Calu3 (cell line): ENCODE measurements around the gene U2AF1L4. TPM values are rescaled to one million over a fixed set of nuclear protein-coding genes. Genes with fewer than 3 reads are reported as not detected.

Experiments used
- BruUV-seq: library from RNA; stranded (reverse); fragments of 400-500 nt; replicated peaks from 2 replicates; lab custom pipeline; 2021; lab: Mats Ljungman, UMichigan
- CTCF ChIA-PET: fragments of 300-600 bp; sonication (Branson Sonifier 250); formaldehyde crosslinking; loops from one replicate; lab custom pipeline; 2022; ENCODE audit warnings: antibody characterized with exemption; lab: Charles Lee
- DNase-seq: peaks from one replicate; pipeline ENCODE4 v3.0.0; 2022
- H3K27ac Mint-ChIP-seq: one replicate; pipeline ENCODE4 v1.8.0; 2022; ENCODE audit warnings: mixed read lengths; ENCODE audit not compliant: unreplicated experiment
- H3K27me3 Mint-ChIP-seq: one replicate; pipeline ENCODE4 v1.8.0; 2022; ENCODE audit warnings: mixed read lengths; ENCODE audit not compliant: unreplicated experiment
- H3K36me3 Mint-ChIP-seq: one replicate; pipeline ENCODE4 v1.8.0; 2022; ENCODE audit warnings: mild to moderate bottlenecking, moderate library complexity, mixed read lengths; ENCODE audit not compliant: insufficient read depth, unreplicated experiment
- H3K4me1 Mint-ChIP-seq: one replicate; pipeline ENCODE4 v1.8.0; 2022; ENCODE audit warnings: mild to moderate bottlenecking, low read depth, mixed read lengths; ENCODE audit not compliant: unreplicated experiment
- H3K4me3 Mint-ChIP-seq: one replicate; pipeline ENCODE4 v1.8.0; 2022; ENCODE audit warnings: mild to moderate bottlenecking, low read depth, moderate library complexity, mixed read lengths; ENCODE audit not compliant: unreplicated experiment
- H3K9me3 Mint-ChIP-seq: one replicate; pipeline ENCODE4 v1.8.0; 2022; ENCODE audit warnings: low read depth, mixed read lengths; ENCODE audit not compliant: unreplicated experiment
- CTCF ChIP-seq: fragments of 200-600 bp; IDR thresholded peaks from one replicate; pipeline ENCODE4 v1.8.0; 2022; ENCODE audit warnings: antibody characterized with exemption; ENCODE audit not compliant: unreplicated experiment
- intact Hi-C: fragments of 100-400 bp; cut with micrococcal nuclease; formaldehyde crosslinking; loops from one replicate; pipeline ENCODE4 v1.10.0; 2022; ENCODE audit not compliant: unreplicated experiment
- total RNA-seq: library from RNA; stranded (reverse); gene quantifications from 2 replicates; pipeline ENCODE4 v1.2.3, GENCODE V29; 2022

U2AF1L4 gene
- total RNA-seq, 1 experiment from 2014 or later = 16.2 TPM

- no peak for DNase-seq
- intact Hi-C loops = no loop called here
- no peak overlapping the region for H3K27ac Mint-ChIP-seq
- H3K4me1 Mint-ChIP-seq = peaks cover 8% of the 10 kb centered on the region
- BruUV-seq = no TSS peak
- peaks cover 11% of the 10 kb centered on the region for H3K36me3 Mint-ChIP-seq
- CTCF ChIA-PET = interaction anchor here (0.5 to 2.0 kb wide), 5 partner anchors 9 to 91 kb away, joined by 3 to 5 read pairs (median 4); partner anchors contain the start of gene HAUS5
- TF ChIP-seq CTCF = no peak
- H3K4me3 Mint-ChIP-seq = no peak overlapping the region
- peaks cover 4% of the 10 kb centered on the region for H3K27me3 Mint-ChIP-seq
- H3K9me3 Mint-ChIP-seq = no peaks in the 10 kb centered on the region
These were observed 41.9 kb downstream of the U2AF1L4 start for GRCh38 chr19:35703343-35703742.

GRCh38 chr19:35702223-35703012, 42.8 kb downstream of the U2AF1L4 start:
- Mint-ChIP-seq H3K36me3 (peaks cover 11% of the 10 kb centered on the region), H3K4me3 (peak overlapping the region; percentile 88), H3K27ac (peak overlapping the region; percentile 66), H3K9me3 (no peaks in the 10 kb centered on the region), H3K27me3 (no peaks in the 10 kb centered on the region), H3K4me1 (peaks cover 8% of the 10 kb centered on the region)
- BruUV-seq = no TSS peak
- DNase-seq = peak; percentile 95
- CTCF ChIA-PET = interaction anchor here (0.5 to 2.0 kb wide), 8 partner anchors 8 to 104 kb away, joined by 3 to 5 read pairs (median 3); no protein-coding TSS in a partner anchor
- intact Hi-C loops = no loop called here
- TF ChIP-seq CTCF = no peak

- intact Hi-C loops = no loop called here
- BruUV-seq = no TSS peak
- CTCF ChIA-PET = no interaction called here
- Mint-ChIP-seq H3K4me3 (no peak overlapping the region), H3K36me3 (peaks cover under 1% of the 10 kb centered on the region), H3K27ac (no peak overlapping the region), H3K9me3 (no peaks in the 10 kb centered on the region), H3K4me1 (peaks cover 9% of the 10 kb centered on the region), H3K27me3 (no peaks in the 10 kb centered on the region)
- no peak for DNase-seq
- no peak for TF ChIP-seq CTCF
These were observed 48.4 kb downstream of the U2AF1L4 start for GRCh38 chr19:35696835-35697234.

- H3K4me1 Mint-ChIP-seq = peaks cover 8% of the 10 kb centered on the region
- H3K36me3 Mint-ChIP-seq = no peaks in the 10 kb centered on the region
- BruUV-seq = no TSS peak
- H3K9me3 Mint-ChIP-seq = no peaks in the 10 kb centered on the region
- CTCF ChIA-PET = no interaction called here
- intact Hi-C loops = no loop called here
- H3K27me3 Mint-ChIP-seq = no peaks in the 10 kb centered on the region
- no peak for TF ChIP-seq CTCF
- no peak overlapping the region for H3K27ac Mint-ChIP-seq
- no peak for DNase-seq
- no peak overlapping the region for H3K4me3 Mint-ChIP-seq
These were observed 49.3 kb downstream of the U2AF1L4 start for GRCh38 chr19:35695895-35696422.
